Measurements from ENCODE around the gene NEAT1.

Gene NEAT1

DNA sequence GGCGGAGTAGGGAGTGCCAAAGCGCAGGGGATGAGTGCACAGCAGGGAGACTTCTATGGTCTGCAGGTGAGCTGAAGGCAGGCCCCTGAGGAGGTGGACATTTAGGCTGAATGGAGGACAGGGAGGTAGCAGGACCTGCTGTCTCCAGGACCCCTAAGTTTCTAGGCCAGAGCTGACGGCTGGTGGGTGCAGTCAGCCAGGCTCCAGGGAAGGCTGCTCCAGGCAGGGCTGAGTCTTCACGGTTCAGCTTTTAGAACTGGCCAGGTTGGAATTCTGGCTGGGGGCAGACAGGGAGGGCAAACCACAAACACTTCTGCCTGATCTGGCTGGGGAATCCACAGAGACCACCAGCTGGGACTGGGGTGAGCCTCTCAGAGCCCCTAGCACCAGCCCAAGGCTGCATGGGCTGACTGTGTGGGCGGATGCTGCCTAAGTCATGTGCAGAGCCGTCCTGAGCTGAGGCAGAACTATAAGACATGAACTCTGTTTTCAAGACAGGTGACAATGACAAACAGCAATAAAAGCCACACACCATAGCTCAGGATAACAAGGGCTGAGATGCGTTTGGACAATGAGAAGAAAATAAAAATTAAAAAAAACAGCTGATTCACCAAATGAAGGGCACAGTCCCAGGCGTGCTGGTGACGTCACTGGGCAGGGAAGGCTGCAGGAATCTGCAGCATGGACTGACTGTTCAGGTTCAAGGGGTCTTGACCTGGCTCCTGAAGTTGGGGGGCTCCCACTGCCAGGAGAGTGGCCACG, 65.9 kb downstream of the NEAT1 start:
- DNase-seq: no peak

DNA sequence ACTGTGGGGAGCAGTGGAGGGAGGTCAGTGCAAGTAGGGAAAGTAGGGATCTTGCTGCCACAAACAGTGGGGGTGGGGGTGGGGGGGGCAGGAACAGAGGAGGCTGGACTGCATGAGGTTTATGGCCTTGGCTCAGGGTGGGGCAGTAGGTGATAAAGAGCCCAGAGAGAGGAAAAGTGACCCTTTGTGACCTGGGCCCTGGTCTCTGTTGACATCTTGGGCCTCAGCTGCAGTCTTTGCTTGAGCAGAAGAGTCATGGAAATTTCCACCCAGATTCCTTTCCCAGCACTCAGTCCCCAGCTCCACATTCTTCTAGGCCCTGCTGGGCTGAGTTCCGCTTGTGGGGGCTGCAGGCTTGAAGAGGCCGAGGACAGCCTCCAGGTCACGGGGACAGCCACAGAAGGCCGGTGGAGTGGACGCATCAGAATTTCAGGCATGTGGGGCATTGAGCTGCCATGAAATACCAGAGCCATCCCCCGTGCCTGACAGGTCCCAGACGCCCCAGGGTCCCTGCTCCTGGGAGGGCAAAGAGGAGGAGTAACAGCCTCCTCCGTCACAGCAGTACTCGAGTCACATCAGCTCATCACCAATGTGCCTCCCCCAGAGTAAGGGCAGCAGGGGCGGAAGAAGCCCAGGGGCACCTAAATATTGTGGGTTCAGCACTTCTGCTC, 66.6 kb downstream of the NEAT1 start:
- DNase-seq: no peak

DNA sequence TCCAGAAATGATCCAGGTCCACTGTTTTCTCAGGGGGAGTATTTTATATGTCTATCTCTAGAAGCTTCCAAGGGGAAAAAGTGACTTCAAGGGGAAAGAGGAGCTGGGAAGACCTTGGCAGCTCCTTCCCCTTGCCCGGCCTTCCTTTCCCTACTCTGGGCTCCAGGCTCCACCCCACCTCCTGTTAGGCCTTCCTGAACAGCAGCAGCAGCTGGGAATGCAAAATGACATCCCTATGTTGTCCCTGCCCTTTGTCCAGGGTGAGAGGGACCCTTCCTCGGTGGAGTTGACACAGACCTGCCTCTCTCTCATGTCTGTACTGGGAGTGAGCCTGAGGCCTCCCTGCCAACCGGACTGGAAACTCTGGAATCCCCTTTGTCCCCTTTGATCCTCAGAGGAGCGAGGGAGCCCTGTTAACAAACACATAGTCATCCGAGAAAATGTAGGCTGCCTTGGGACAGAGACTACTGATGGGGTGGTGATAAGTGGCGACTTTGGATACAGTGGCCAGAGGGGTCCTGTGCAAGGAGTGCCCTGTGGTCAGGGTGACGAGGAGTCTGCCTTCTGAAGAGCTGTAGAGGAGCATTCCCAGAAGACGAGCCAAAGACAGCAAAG, 67.2 kb downstream of the NEAT1 start:
- DNase-seq: no peak

DNA sequence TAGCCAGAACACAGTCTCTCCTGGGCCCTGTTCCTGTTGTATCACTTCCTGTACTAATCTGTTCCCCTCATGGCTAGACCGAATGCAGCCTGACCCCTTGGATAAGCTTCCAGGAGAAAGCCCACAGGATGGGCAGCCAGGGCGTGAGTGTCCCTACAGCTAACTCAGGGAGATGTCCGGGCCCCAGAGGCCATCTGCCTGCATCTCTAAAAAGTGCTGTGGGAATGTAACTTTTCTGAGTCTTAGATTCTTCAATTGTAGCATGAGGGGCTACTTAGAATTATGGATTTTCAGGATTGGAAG, 68.5 kb downstream of the NEAT1 start:
- no peak for DNase-seq

DNA sequence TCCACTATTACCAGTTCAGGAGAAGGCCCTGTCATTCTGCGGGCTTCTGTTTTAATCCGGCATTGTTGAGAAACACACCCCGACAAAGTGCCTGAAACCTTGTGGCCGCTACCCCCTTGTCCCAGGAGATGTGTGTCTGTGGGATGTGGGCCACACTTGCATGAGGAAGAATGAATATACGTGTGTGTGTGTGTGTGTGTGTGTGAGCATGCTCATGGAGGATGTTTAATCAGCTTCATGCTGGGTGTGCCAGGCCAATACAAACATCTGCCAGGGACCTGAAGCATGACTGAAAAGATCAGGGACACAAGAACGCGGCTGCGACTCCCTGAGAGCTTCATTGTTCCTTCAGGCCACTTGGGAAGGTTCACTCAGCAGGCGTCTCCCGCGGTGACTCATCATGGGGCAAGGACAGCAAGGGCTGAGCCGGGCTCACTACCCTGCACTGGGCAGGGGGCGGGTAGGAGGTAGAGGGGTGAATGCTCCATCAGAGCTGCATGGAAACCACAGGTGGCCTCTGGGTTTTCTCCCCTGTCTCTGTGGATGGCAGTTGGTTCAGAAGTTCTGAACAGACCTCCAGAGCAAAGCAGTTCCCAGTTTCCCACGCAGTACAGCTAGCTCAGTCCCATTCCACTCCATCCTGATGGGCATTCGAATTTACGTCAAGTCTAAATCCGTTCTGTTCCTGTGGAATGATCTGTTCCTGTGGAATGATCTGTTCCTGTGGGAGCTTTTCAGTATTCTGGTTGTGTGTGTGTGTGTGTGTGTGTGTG, 69.2 kb downstream of the NEAT1 start:
- DNase-seq: peak; percentile 74

DNA sequence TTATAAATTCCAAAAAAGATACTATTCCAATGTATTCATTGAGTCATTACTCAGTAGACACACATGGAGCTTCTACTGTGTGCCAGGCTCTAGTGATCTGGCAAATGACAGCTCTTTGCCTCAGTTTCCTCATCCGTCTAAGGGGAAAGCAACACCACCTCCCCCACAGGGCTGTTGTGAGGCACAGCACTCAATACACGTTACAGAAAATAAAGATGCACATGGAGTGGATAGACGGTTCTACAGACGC, 69.7 kb downstream of the NEAT1 start:
- no peak for DNase-seq

DNA sequence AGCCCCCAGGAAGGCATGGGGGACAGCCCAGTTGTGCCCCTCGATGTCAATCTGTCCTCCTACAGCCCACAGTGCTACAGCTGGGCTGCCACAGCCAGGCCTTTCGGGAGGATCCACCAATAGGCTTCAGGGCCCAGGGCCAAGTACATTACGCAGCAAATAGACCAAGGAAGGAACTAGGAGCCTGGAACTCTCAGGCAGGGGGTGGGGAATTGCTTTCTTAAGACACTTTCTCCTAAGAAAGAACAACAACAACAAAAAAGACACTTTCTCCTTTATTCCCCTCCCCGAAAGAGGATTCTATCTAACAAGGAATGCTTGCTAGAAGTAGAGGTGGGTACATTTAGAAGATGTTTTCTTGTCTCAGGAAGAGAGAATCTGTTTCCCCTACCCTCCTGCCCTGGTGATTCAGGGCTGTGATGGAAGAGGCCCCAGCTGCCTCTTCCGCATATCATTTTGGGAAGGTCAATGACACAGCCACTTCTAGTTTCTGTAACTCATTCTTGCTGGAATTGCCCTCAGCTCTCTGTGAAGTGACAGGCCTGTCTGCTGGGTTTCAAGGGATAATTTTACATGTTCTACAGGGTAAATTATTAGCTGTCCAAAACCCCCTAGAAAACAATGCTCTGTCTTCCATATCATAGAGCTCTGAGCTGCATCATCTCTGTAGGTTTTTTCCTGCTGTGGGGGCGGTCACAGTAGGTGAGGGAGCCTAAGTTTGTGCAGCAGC, 70.2 kb downstream of the NEAT1 start:
- DNase-seq: peak; percentile 92

DNA sequence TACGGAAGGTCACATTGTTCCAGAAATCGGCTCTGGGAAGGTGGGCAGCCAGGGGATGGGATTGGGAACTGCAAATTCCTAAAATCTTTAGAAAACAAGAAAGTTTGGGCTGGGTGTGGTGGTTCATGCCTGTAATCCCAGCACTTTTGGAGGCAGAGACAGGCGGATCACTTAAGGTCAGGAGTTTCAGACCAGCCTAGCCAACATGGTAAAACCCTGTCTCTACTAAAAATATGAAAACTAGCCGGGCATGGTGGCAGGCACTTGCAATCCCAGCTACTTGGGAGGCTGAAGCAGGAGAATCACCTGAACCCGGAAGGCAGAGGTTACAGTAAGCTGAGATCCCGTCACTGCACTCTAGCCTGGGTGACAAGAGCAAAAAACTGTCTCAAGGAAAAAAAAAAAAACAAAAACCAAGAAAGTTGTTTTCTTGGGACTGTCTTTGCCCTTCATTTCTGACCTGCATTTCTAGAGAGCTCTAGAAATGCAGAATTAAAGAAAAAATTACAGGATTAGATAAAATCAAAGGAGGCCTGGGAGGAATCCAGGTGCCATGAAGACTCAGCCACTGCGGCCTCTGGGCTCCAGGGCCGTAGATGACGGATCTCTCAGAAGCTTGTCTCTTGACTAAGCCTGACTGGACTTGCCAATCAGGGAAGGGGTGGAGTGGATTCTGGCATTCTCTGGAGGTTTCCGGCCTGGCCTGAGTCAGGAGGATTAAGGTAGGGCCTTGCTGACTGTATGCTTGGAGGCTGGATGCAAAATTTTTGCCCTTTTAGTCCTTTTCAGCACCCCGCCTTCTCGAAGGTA, 71.0 kb downstream of the NEAT1 start:
- no peak for DNase-seq
